Heart right ventricle (tissue), 16 donors: ENCODE measurements around the gene NAALADL2. TPM values are rescaled to one million over a fixed set of nuclear protein-coding genes. Genes with fewer than 3 reads are reported as not detected.

ENCODE experiments used
- ATAC-seq, 8 donors: fragments of 200-7000 bp; cut with Tn5 transposase; one replicate each; pipeline ENCODE4 v1.9.1; 2020; ENCODE audit warnings: mild to moderate bottlenecking in 8 of 8, moderate library complexity in 8 of 8, moderate number of reproducible peaks in 1 of 8
- DNase-seq, 2 donors: peaks; one replicate each; pipeline ENCODE4 v3.0.0-alpha.2; 2020
- H3K27ac ChIP-seq, 10 donors: fragments of 200-600 bp; sonication (generic) in 2 of 10; one replicate each; pipeline versions ENCODE4 v1.5.0 to v1.8.0; 2020 to 2022; ENCODE audit warnings: mild to moderate bottlenecking in 3 of 10
- H3K27me3 ChIP-seq, 7 donors: fragments of 200-600 bp; one replicate each; pipeline ENCODE4 v1.8.0; 2021 to 2022; ENCODE audit warnings: mild to moderate bottlenecking in 2 of 7
- H3K36me3 ChIP-seq, 9 donors: fragments of 200-600 bp; sonication (generic) in 1 of 9; one replicate each; pipeline versions ENCODE4 v1.5.0 to v1.8.0; 2020 to 2022; ENCODE audit warnings: mild to moderate bottlenecking in 2 of 9
- H3K4me1 ChIP-seq, 9 donors: fragments of 200-600 bp; sonication (generic) in 1 of 9; one replicate each; pipeline versions ENCODE4 v1.5.0 to v1.8.0; 2020 to 2022; ENCODE audit warnings: mild to moderate bottlenecking in 4 of 9
- H3K4me3 ChIP-seq, 10 donors: fragments of 200-600 bp; sonication (generic) in 2 of 10; one replicate each; pipeline versions ENCODE4 v1.5.0 to v1.8.0; 2020 to 2022; ENCODE audit warnings: mild to moderate bottlenecking in 7 of 10, moderate library complexity in 2 of 10
- H3K9me3 ChIP-seq, 11 donors: fragments of 200-600 bp in 10 of 11; sonication (generic) in 2 of 11; one replicate each; pipeline versions ENCODE4 v1.5.0 to v1.8.0; 2013 to 2022; ENCODE audit warnings: mild to moderate bottlenecking in 2 of 11, control low read depth in 1 of 11, moderate library complexity in 1 of 11
- WGBS, 2 donors: extraction: QIAGEN DNeasy Blood & Tissue Kit; methylation state at CpG; one replicate each; pipeline ENCODE4 v1.1.7; 2013; ENCODE audit warnings: inconsistent platforms in 1 of 2; 5-methylcytosine and 5-hydroxymethylcytosine counted together
- intact Hi-C, 10 donors: fragments of 100-400 bp; cut with DNase I; formaldehyde crosslinking; loops; one replicate each; pipeline versions ENCODE4 v1.11.1 to v1.14.2; 2022
- polyA plus RNA-seq, 2 donors: library from polyadenylated mRNA; stranded (reverse); fragments of 200-250 nt; gene quantifications; one replicate each; pipeline ENCODE4 v1.2.3, GENCODE V29; 2013
- total RNA-seq, 10 donors: library from RNA; stranded (reverse); fragmentation: NEBNext Ultra II Directional in 3 of 10; extraction: Animal tissue kit (Norgen Biotek cat#: 25700) in 3 of 10; gene quantifications; one replicate each; pipeline versions ENCODE4 v1.2.1 to v1.2.4, GENCODE V29; 2021 to 2023
- TF ChIP-seq, protein P1 (sequence below), 9 donors: fragments of 200-600 bp; sonication (generic) in 2 of 9; IDR thresholded peaks; one replicate each; pipeline versions ENCODE4 v1.5.0 to v1.8.0; 2021 to 2022; ENCODE audit warnings: antibody characterized with exemption in 9 of 9, mild to moderate bottlenecking in 5 of 9, moderate library complexity in 1 of 9
- donor health status: Arrhythmogenic right ventricular cardiomyopathy.
- donor health status: ischemic (EF 13 %, LVEDD 7.1; RV severe dilation, severe dysfunction).
- donor health status: healthy with polysubstance abuse.
- donor health status: DM: no; HTN: yes; CAD: no.
- donor health status: DM: no; HTN: no; CAD: no.
- donor health status: ischemic (EF 25% LVEDD 6.9; RV normal size, moderate dysfunction).
- donor health status: ischemic (EF 25% LVEDD 5.7; RV mildly dilated, moderate dysfunction).
- donor health status: healthy.
- donor health status: DM: yes; HTN: yes; CAD: no.
- donor health status: Ischemic cardiomyopathy.
- donor health status: ischemic (EF 35%, LVEDD 5.7; RV mildly dilated, moderate dysfunction).
- donor health status: nonischemic (EF 11% LVEDD 7.7; RV severe dilation, severe dysfunction).
- donor health status: DM: yes; HTN: yes; CAD: no.
- donor health status: PGD.
- donor health status: ischemic (EF 29% LVEDD 5.4; RV normal size, mild dysfunction).
- donor health status: nonischemic (EF 23%, LVEDD 6.1; RV moderate dilation, normal function).

NAALADL2 gene
- total and polyA plus RNA-seq, 12 donors: 0.36 to 11.9 (median 5.2) TPM

DNA sequence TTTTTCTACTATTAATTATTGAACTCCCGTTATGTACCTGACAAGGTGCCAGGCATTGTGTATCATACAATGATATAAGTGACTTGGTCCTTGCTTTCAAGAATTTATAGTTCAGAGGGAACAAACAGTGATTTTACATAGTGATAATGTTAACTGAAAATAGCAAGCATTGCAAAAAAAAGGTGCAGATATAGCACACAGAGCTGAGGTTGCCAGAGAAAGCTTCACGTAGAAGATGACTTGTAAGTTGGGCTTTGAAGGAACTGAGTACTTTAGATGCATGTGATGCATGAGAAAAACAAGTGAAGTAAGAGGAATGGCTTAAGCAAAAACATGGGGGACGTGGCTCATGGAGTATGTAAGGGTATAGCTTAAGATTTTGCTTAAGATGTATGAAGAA, 584.5 kb downstream of the NAALADL2 start:
- TF ChIP-seq, protein P1, sequence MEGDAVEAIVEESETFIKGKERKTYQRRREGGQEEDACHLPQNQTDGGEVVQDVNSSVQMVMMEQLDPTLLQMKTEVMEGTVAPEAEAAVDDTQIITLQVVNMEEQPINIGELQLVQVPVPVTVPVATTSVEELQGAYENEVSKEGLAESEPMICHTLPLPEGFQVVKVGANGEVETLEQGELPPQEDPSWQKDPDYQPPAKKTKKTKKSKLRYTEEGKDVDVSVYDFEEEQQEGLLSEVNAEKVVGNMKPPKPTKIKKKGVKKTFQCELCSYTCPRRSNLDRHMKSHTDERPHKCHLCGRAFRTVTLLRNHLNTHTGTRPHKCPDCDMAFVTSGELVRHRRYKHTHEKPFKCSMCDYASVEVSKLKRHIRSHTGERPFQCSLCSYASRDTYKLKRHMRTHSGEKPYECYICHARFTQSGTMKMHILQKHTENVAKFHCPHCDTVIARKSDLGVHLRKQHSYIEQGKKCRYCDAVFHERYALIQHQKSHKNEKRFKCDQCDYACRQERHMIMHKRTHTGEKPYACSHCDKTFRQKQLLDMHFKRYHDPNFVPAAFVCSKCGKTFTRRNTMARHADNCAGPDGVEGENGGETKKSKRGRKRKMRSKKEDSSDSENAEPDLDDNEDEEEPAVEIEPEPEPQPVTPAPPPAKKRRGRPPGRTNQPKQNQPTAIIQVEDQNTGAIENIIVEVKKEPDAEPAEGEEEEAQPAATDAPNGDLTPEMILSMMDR (IDR thresholded peaks at IDR 0.05): no peak
- H3K4me3 ChIP-seq: no peak overlapping the region
- H3K4me1 ChIP-seq: no peaks in the 10 kb centered on the region
- no peak for ATAC-seq
- DNase-seq: no peak
- H3K27me3 ChIP-seq: no peaks in the 10 kb centered on the region
- no peaks in the 10 kb centered on the region for H3K36me3 ChIP-seq
- no peak overlapping the region for H3K27ac ChIP-seq
- intact Hi-C loops: no loop called here
- 82 to 85% methylated on average over 3 of the region's 3 CpGs for WGBS, 2 donors
- peaks cover 0 to 20% (median 0%) of the 10 kb centered on the region in 11 donors for H3K9me3 ChIP-seq

DNA sequence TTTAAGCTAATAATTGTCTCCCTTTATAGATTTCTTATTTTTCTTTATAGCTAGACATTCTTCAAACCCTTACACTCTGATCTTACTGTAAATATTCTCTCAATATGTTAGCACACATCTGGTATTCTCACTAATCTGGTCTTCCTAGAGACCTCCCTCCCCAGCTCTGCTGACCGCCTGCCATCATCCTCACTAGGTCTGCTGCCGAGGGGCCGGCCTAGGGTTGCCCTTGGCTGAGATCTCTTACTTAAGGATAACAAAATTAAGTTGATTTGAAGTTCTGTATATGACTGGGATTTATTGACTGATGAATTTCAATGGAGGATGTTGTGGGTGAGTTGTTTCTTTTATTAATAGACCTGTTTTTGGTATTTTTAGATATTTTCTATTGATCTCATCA, 586.6 kb downstream of the NAALADL2 start:
- no peak for ATAC-seq
- H3K4me3 ChIP-seq: no peak overlapping the region
- H3K27me3 ChIP-seq: no peaks in the 10 kb centered on the region
- no peaks in the 10 kb centered on the region for H3K4me1 ChIP-seq
- no peak for DNase-seq
- TF ChIP-seq, protein P1 (IDR thresholded peaks at IDR 0.05): no peak
- H3K36me3 ChIP-seq: no peaks in the 10 kb centered on the region
- H3K9me3 ChIP-seq: peaks cover 0 to under 1% (median 0%) of the 10 kb centered on the region in 11 donors
- 90% methylated on average over 3 of the region's 3 CpGs for WGBS, 2 donors
- no peak overlapping the region for H3K27ac ChIP-seq
- intact Hi-C loops: no loop called here

DNA sequence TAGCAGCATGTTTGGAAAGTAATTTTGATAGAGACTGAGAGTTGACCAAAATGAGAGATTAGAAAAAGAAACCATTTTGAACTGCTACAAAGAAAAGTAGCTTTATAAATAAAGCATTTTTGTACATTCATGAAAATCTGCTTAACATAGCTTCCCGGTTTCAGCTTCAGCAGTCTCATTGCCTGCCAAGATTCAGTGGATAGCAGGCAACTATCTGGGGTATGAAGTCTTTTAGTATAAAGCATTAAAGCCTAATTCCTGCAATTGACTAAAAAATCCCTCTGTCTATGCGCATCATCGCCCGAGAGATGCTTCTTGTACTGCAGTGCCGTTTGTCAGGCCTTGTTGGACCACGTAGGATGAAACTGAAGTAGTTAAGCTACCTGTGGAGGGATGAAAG, 588.4 kb downstream of the NAALADL2 start:
- Histone ChIP-seq H3K9me3 (no peaks in the 10 kb centered on the region), H3K4me3 (no peak overlapping the region), H3K4me1 (no peaks in the 10 kb centered on the region), H3K27me3 (no peaks in the 10 kb centered on the region), H3K27ac (no peak overlapping the region), H3K36me3 (no peaks in the 10 kb centered on the region)
- WGBS, 2 donors: 84 to 88% methylated on average over 6 of the region's 6 CpGs
- ATAC-seq (no peak), DNase-seq (no peak)
- TF ChIP-seq, protein P1 (IDR thresholded peaks at IDR 0.05): no peak
- intact Hi-C loops: no loop called here

DNA sequence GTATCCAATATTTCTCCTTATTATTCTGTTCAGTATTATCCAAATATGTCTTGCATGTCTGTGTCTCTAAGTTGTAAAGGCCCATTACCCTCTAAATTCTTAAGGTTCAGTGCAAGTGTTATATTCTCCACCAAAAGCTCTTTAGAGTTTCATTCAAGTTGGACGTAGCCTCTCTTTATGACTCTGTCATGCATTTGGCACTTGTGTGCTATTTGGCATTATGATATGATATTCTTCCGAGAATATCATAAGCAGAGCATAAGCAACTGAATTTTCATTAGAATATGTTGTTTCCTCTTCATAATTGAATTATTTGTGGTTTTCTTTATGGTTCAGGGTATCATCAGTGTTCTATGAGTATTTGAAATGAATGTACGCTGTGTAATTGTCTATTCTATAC, 594.2 kb downstream of the NAALADL2 start:
- no peak overlapping the region for H3K27ac ChIP-seq
- ATAC-seq: no peak
- TF ChIP-seq, protein P1 (IDR thresholded peaks at IDR 0.05): no peak
- H3K9me3 ChIP-seq: no peaks in the 10 kb centered on the region
- H3K4me1 ChIP-seq: no peaks in the 10 kb centered on the region
- DNase-seq: no peak
- intact Hi-C loops: no loop called here
- H3K4me3 ChIP-seq: no peak overlapping the region
- H3K27me3 ChIP-seq: no peaks in the 10 kb centered on the region
- 88 to 92% methylated on average over 3 of the region's 3 CpGs for WGBS, 2 donors
- H3K36me3 ChIP-seq: no peaks in the 10 kb centered on the region
